ENCODE data around the gene HHAT.

GRCh38 chr1:210551899-210552298 lies 223.2 kb downstream of the HHAT start:
- TF ChIP-seq CTCF (conservative IDR thresholded peaks at IDR 0.05; ENCODE audit: low read depth, low read length) (no peak), EZH2 (IDR thresholded peaks at IDR 0.05; ENCODE audit: borderline replicate concordance, low read depth, low read length, poor library complexity, severe bottlenecking) (no peak)
